Activated CD4-positive, alpha-beta memory T cell treated with anti-CD3 and anti-CD28 coated beads for 36 hours (primary cell): Measurements from ENCODE around the gene FAM98C. TPM values are rescaled to one million over a fixed set of nuclear protein-coding genes. Genes with fewer than 3 reads are reported as not detected.
"Not testable (repeated sequence)": the region's sequence is repeated elsewhere in the genome, so short reads cannot be mapped to it uniquely, and the experiment has no call there.

Experiments used
- CTCF ChIA-PET: fragments of 350-600 bp; sonication (Branson Sonifier 250); formaldehyde crosslinking; loops from one replicate; lab custom pipeline; 2021; ENCODE audit warnings: antibody characterized with exemption, inconsistent platforms; lab: Charles Lee
- POLR2A ChIA-PET: fragments of 350-600 bp; sonication (Branson Sonifier 250); formaldehyde crosslinking; loops from one replicate; lab custom pipeline; 2021; ENCODE audit warnings: antibody characterized with exemption; lab: Charles Lee
- DNase-seq: peaks from one replicate; pipeline ENCODE4 v3.0.0-alpha.2; 2020
- H3K27ac Mint-ChIP-seq: one replicate; pipeline ENCODE4 v1.8.0; 2021; ENCODE audit warnings: mixed read lengths
- H3K27me3 Mint-ChIP-seq: one replicate; pipeline ENCODE4 v1.8.0; 2021; ENCODE audit warnings: mixed read lengths
- H3K36me3 Mint-ChIP-seq: one replicate; pipeline ENCODE4 v1.8.0; 2021; ENCODE audit warnings: mixed read lengths
- H3K4me1 Mint-ChIP-seq: one replicate; pipeline ENCODE4 v1.8.0; 2021; ENCODE audit warnings: low read depth, mixed read lengths
- H3K4me3 Mint-ChIP-seq: one replicate; pipeline ENCODE4 v1.8.0; 2021; ENCODE audit warnings: mild to moderate bottlenecking, mixed read lengths
- H3K9me3 Mint-ChIP-seq: one replicate; pipeline ENCODE4 v1.8.0; 2021; ENCODE audit warnings: mixed read lengths
- intact Hi-C: fragments of 100-400 bp; cut with micrococcal nuclease; formaldehyde crosslinking; loops from one replicate; pipeline ENCODE4 v1.15.1; 2023
- total RNA-seq, 2 experiments: library from RNA; stranded (reverse); gene quantifications; one replicate each; pipeline ENCODE4 v1.2.3, GENCODE V29; 2021

The FAM98C gene
- total RNA-seq, 2 experiments from 2014 or later: 29.8 to 31.9 TPM

GRCh38 chr19:38427035-38427677 lies 24.3 kb downstream of the FAM98C start:
- Mint-ChIP-seq H3K4me3 (peak overlapping the region; percentile 61), H3K4me1 (peaks cover 35% of the 10 kb centered on the region), H3K27ac (peak overlapping the region; percentile 92)
- not testable (repeated sequence) for H3K36me3 Mint-ChIP-seq, H3K27me3 Mint-ChIP-seq, H3K9me3 Mint-ChIP-seq
- intact Hi-C loops: loop anchor here (1.0 to 5.0 kb wide), 6 partner anchors 10 to 550 kb away; partner anchors contain the start of genes FBXO17, GGN and SPRED3
- peak; percentile 87 for DNase-seq
- ChIA-PET POLR2A (interaction anchor here (0.9 to 1.2 kb wide), 3 partner anchors 13 to 31 kb away, joined by 3 read pairs; partner anchors contain the start of gene FAM98C), CTCF (interaction anchor here (1.2 to 3.9 kb wide), 2 partner anchors 12 to 24 kb away, joined by 3 to 29 read pairs; partner anchors contain the start of gene FAM98C)

DNA sequence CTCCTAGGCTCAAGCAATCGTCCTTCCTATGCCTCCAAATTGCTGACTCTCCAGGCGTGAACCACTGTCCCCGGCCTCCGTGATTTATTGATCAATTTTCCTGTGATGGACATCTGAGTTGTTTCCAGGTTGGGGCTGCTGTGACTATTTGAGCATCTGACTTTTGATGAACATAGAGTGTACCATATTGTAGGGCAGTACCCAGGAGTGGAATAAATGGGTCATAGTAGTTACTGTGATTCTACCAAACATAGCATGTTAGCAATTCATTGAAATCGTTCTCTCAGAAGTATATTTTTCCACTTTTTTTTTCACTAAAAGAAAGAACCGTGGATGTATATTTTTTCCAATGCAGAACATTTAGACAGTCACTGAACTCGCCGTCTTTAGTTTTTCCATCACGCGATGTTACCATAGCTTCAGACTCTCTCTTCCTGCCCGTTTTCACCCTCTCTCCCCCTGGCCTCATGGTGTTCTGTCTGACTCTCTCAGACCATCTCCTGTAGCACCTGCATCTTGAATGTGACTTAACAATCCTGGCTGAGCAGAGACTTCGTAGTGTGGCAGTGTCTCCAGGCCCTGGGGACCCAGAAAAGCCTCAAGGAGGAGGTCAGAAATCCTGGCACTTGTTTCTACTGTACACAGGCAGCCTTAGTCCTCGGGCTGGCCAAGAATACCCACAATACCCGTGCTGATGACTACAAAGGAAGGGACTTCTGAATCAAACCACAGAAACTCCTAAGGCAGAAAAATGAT lies 26.3 kb downstream of the FAM98C start:
- Mint-ChIP-seq H3K27ac (peak overlapping the region; percentile 95), H3K4me1 (peaks cover 44% of the 10 kb centered on the region), H3K27me3 (peaks cover 5% of the 10 kb centered on the region), H3K4me3 (peak overlapping the region; percentile 51), H3K9me3 (no peaks in the 10 kb centered on the region), H3K36me3 (no peaks in the 10 kb centered on the region)
- ChIA-PET CTCF (interaction anchor here (1.5 to 4.0 kb wide), 2 partner anchors 26 kb away, joined by 8 to 11 read pairs; partner anchors contain the start of gene FAM98C), POLR2A (interaction anchor here (0.7 to 1.6 kb wide), 3 partner anchors 24 to 422 kb away, joined by 3 to 4 read pairs (median 3); partner anchors contain the start of gene PSMD8)
- peak; percentile 71 for DNase-seq
- intact Hi-C loops: loop anchor here (2.0 to 5.0 kb wide), 5 partner anchors 42 to 548 kb away; partner anchors contain the start of genes FBXO17, GGN and SPRED3

DNA sequence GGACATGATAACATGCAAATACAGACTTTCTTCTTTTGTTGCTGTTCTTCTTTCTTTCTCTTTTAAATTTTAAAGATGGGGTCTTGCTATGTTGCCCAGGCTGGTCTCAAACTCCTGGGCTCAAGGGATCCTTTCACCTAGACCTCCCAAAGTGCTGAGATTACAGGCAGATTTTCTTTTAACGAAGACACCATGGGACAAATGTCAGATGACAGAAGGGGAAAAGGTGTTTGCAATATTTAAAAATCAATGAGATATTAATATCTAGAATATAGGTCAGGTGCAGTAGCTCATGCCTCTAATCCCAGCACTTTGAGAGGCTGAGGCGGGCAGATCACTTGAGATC lies 26.9 kb downstream of the FAM98C start:
- H3K4me3 Mint-ChIP-seq: peak overlapping the region; percentile 3
- no peaks in the 10 kb centered on the region for H3K36me3 Mint-ChIP-seq
- peak overlapping the region; percentile 95 for H3K27ac Mint-ChIP-seq
- peaks cover 7% of the 10 kb centered on the region for H3K27me3 Mint-ChIP-seq
- POLR2A ChIA-PET: interaction anchor here (1.6 kb wide), 1 partner anchor 55 kb away, joined by 4 read pairs; the partner anchor contains the start of gene PSMD8
- intact Hi-C loops: loop anchor here (2.0 to 5.0 kb wide), 5 partner anchors 42 to 548 kb away; partner anchors contain the start of genes FBXO17, GGN and SPRED3
- CTCF ChIA-PET: interaction anchor here (4.0 kb wide), 1 partner anchor 27 kb away, joined by 11 read pairs; the partner anchor contains the start of gene FAM98C
- H3K9me3 Mint-ChIP-seq: no peaks in the 10 kb centered on the region
- no peak for DNase-seq
- peaks cover 45% of the 10 kb centered on the region for H3K4me1 Mint-ChIP-seq

- H3K36me3 Mint-ChIP-seq: no peaks in the 10 kb centered on the region
- DNase-seq: no peak
- CTCF ChIA-PET: interaction anchor here (4.0 kb wide), 1 partner anchor 28 kb away, joined by 11 read pairs; the partner anchor contains the start of gene FAM98C
- intact Hi-C loops: no loop called here
- H3K4me3 Mint-ChIP-seq: no peak overlapping the region
- H3K27ac Mint-ChIP-seq: no peak overlapping the region
- no peaks in the 10 kb centered on the region for H3K9me3 Mint-ChIP-seq
- POLR2A ChIA-PET: no interaction called here
- peaks cover 43% of the 10 kb centered on the region for H3K4me1 Mint-ChIP-seq
- peaks cover 11% of the 10 kb centered on the region for H3K27me3 Mint-ChIP-seq
Measured at GRCh38 chr19:38430931-38431330, 28.0 kb downstream of the FAM98C start.

GRCh38 chr19:38433268-38433733 lies 30.4 kb downstream of the FAM98C start, which contains the start of gene RYR1:
Gene RYR1, plus strand, starts transcription at chr19:38433691. Its CDS starts 139 bp downstream, at chr19:38433830.
- peak; percentile 79 for DNase-seq
- H3K4me3 Mint-ChIP-seq: peak within 1 kb of the TSS; percentile 56
- POLR2A ChIA-PET: no interaction called here
- no peak within 1 kb of the TSS for H3K27ac Mint-ChIP-seq
- intact Hi-C loops: no loop called here
- H3K27me3 Mint-ChIP-seq: peaks cover 18% of the 10 kb centered on the region
- no peaks in the 10 kb centered on the region for H3K36me3 Mint-ChIP-seq
- no peaks in the 10 kb centered on the region for H3K9me3 Mint-ChIP-seq
- peaks cover 28% of the 10 kb centered on the region for H3K4me1 Mint-ChIP-seq
- CTCF ChIA-PET: interaction anchor here (4.0 kb wide), 1 partner anchor 30 kb away, joined by 11 read pairs; the partner anchor contains the start of gene FAM98C

DNA sequence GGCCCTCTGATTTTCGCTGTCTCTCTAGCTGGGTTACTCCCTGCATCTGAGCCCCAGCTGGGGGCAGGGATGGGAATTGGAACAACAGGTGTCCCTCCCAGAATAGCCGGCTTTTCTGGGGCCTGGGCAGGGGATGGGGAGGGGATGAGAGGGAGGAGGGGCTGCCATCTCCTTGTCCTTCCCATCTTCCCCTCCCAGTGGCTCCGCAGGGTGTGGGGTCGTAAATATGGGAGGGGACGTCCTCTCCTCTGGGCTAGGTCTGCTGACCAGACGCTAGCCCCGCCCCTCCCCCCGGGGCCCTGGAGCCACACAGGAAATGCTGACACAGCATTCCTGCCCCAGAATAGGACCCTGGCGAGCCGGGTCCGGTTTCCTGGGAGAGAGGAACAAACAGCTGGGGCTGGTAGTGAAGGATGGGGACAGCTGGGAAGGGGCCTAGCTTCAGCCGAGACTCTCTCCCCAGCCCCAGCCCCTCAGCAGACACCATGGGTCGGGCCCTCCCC lies 31.7 kb downstream of the FAM98C start:
- Mint-ChIP-seq H3K4me3 (no peak overlapping the region), H3K27ac (no peak overlapping the region)

DNA sequence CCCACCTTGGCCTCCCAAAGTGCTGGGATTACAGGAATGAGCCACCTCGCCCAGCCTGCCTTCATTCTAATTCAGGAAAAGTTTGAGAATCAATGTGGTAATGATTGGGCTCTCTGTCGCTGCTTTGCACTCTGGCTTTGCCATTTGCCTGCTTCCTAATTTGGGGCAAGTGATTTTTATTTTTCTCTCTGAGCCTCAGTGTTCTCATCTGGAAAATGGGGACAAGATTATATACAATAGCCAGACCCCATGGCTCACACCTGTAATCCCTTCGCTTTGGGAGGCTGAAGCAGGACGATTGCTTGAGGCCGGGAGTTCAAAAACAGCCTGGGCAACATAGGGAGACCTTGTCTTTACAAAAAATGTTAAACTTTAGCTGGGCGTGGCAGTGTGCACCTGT lies 34.4 kb downstream of the FAM98C start:
- no peaks in the 10 kb centered on the region for H3K36me3 Mint-ChIP-seq
- no peak overlapping the region for H3K4me3 Mint-ChIP-seq
- H3K4me1 Mint-ChIP-seq: peaks cover 13% of the 10 kb centered on the region
- intact Hi-C loops: no loop called here
- H3K27me3 Mint-ChIP-seq: peaks cover 22% of the 10 kb centered on the region
- H3K27ac Mint-ChIP-seq: no peak overlapping the region
- CTCF ChIA-PET: interaction anchor here (1.9 kb wide), 1 partner anchor 35 kb away, joined by 8 read pairs; the partner anchor contains the start of gene FAM98C
- H3K9me3 Mint-ChIP-seq: no peaks in the 10 kb centered on the region
- no peak for DNase-seq
- POLR2A ChIA-PET: no interaction called here

More for the DNA sequence above, 31.7 kb downstream of the FAM98C start:
- H3K27me3 Mint-ChIP-seq: peaks cover 18% of the 10 kb centered on the region
- no peaks in the 10 kb centered on the region for H3K9me3 Mint-ChIP-seq
- ChIA-PET POLR2A (interaction anchor here (0.7 kb wide), 1 partner anchor 59 kb away, joined by 3 read pairs; no protein-coding TSS in a partner anchor), CTCF (interaction anchor here (0.6 to 1.8 kb wide), 2 partner anchors 32 to 688 kb away, joined by 3 to 4 read pairs; partner anchors contain the start of gene FAM98C)
- H3K36me3 Mint-ChIP-seq: no peaks in the 10 kb centered on the region
- no peak for DNase-seq
- intact Hi-C loops: no loop called here
- H3K4me1 Mint-ChIP-seq: peaks cover 16% of the 10 kb centered on the region

DNA sequence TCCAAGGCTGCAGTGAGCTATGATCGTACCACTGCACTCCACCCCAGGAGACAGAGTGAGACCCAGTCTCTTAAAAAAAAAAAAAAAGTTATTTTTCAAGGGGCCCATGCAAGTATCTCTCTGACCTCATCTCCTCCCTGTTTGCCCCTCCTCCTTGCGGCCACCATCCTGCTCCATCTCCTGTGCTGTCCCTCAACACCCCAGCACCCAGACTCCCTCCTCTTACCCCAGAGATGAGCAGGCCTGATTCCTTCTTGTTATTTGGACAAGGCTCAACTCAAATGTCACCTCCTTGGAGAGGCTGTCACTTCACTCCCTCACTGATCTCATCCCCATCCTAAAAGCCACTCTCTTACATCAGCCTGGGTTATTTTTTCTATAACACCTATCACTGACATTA lies 35.0 kb downstream of the FAM98C start:
- H3K4me3 Mint-ChIP-seq: no peak overlapping the region
- CTCF ChIA-PET: interaction anchor here (1.9 kb wide), 1 partner anchor 35 kb away, joined by 8 read pairs; the partner anchor contains the start of gene FAM98C

GRCh38 chr19:38440592-38440991 lies 37.7 kb downstream of the FAM98C start:
- Mint-ChIP-seq H3K4me1 (peaks cover 3% of the 10 kb centered on the region), H3K9me3 (no peaks in the 10 kb centered on the region), H3K27ac (no peak overlapping the region), H3K36me3 (no peaks in the 10 kb centered on the region), H3K27me3 (peaks cover 12% of the 10 kb centered on the region), H3K4me3 (no peak overlapping the region)
- DNase-seq: no peak
- ChIA-PET POLR2A (no interaction called here), CTCF (interaction anchor here (1.3 to 1.5 kb wide), 2 partner anchors 37 to 74 kb away, joined by 3 to 10 read pairs; partner anchors contain the start of gene FAM98C)
- intact Hi-C loops: loop anchor here (2.0 kb wide), 1 partner anchor 38 kb away; the partner anchor contains the start of gene FAM98C

More for the DNA sequence above, 35.0 kb downstream of the FAM98C start:
- no peaks in the 10 kb centered on the region for H3K36me3 Mint-ChIP-seq
- no peak for DNase-seq
- no peak overlapping the region for H3K27ac Mint-ChIP-seq
- intact Hi-C loops: no loop called here
- peaks cover 13% of the 10 kb centered on the region for H3K4me1 Mint-ChIP-seq
- H3K27me3 Mint-ChIP-seq: peaks cover 22% of the 10 kb centered on the region
- no peaks in the 10 kb centered on the region for H3K9me3 Mint-ChIP-seq
- POLR2A ChIA-PET: interaction anchor here (0.6 kb wide), 1 partner anchor 35 kb away, joined by 3 read pairs; the partner anchor contains the start of gene FAM98C

- peak; percentile 26 for DNase-seq
- ChIA-PET CTCF (no interaction called here), POLR2A (no interaction called here)
- H3K4me1 Mint-ChIP-seq: peaks cover 3% of the 10 kb centered on the region
- intact Hi-C loops: loop anchor here (2.0 kb wide), 1 partner anchor 39 kb away; the partner anchor contains the start of gene FAM98C
- no peak overlapping the region for H3K27ac Mint-ChIP-seq
- H3K4me3 Mint-ChIP-seq: no peak overlapping the region
- H3K27me3 Mint-ChIP-seq: peaks cover 12% of the 10 kb centered on the region
- no peaks in the 10 kb centered on the region for H3K36me3 Mint-ChIP-seq
- H3K9me3 Mint-ChIP-seq: no peaks in the 10 kb centered on the region
Measured at GRCh38 chr19:38441657-38442348, 38.9 kb downstream of the FAM98C start.
